Panc1 (cell line): ENCODE results near the gene ADAD1.

Source experiments
- TF ChIP-seq, protein P1 (sequence below): fragments of 450-650 bp; IDR thresholded peaks from 2 replicates; pipeline ENCODE4 v1.5.1; 2017; ENCODE audit warnings: mild to moderate bottlenecking
- TF ChIP-seq, protein P2 (sequence below), 2 experiments: IDR thresholded peaks; 2 replicates each; pipeline ENCODE4 v1.6.1; 2011 to 2012; ENCODE audit warnings: low read depth in 2 of 2, control low read depth in 1 of 2, low read length in 1 of 2, mild to moderate bottlenecking in 1 of 2, moderate library complexity in 1 of 2; ENCODE audit not compliant: insufficient read depth in 1 of 2

DNA sequence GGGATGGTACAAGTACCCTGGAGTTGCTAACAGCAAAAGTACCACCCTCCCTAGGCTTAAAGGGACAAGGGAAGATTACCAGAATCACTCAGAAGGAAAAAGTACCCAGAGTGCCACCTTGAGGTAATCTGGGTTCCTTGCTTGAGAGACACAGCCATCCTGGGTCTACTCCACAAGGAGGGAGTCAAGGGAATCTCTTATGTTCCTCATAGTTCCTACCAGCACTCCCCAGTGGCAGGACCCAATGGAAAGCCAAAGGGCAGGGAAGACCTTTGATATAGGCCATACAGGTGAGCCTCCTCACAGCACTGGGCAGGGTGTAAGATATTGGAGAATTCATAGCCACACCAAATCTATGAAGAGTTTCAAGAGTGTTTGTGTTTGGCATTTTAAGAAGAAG, 72.0 kb downstream of the ADAD1 start:
- TF ChIP-seq, protein P1, sequence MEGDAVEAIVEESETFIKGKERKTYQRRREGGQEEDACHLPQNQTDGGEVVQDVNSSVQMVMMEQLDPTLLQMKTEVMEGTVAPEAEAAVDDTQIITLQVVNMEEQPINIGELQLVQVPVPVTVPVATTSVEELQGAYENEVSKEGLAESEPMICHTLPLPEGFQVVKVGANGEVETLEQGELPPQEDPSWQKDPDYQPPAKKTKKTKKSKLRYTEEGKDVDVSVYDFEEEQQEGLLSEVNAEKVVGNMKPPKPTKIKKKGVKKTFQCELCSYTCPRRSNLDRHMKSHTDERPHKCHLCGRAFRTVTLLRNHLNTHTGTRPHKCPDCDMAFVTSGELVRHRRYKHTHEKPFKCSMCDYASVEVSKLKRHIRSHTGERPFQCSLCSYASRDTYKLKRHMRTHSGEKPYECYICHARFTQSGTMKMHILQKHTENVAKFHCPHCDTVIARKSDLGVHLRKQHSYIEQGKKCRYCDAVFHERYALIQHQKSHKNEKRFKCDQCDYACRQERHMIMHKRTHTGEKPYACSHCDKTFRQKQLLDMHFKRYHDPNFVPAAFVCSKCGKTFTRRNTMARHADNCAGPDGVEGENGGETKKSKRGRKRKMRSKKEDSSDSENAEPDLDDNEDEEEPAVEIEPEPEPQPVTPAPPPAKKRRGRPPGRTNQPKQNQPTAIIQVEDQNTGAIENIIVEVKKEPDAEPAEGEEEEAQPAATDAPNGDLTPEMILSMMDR: peak; percentile 42
- TF ChIP-seq, protein P2, sequence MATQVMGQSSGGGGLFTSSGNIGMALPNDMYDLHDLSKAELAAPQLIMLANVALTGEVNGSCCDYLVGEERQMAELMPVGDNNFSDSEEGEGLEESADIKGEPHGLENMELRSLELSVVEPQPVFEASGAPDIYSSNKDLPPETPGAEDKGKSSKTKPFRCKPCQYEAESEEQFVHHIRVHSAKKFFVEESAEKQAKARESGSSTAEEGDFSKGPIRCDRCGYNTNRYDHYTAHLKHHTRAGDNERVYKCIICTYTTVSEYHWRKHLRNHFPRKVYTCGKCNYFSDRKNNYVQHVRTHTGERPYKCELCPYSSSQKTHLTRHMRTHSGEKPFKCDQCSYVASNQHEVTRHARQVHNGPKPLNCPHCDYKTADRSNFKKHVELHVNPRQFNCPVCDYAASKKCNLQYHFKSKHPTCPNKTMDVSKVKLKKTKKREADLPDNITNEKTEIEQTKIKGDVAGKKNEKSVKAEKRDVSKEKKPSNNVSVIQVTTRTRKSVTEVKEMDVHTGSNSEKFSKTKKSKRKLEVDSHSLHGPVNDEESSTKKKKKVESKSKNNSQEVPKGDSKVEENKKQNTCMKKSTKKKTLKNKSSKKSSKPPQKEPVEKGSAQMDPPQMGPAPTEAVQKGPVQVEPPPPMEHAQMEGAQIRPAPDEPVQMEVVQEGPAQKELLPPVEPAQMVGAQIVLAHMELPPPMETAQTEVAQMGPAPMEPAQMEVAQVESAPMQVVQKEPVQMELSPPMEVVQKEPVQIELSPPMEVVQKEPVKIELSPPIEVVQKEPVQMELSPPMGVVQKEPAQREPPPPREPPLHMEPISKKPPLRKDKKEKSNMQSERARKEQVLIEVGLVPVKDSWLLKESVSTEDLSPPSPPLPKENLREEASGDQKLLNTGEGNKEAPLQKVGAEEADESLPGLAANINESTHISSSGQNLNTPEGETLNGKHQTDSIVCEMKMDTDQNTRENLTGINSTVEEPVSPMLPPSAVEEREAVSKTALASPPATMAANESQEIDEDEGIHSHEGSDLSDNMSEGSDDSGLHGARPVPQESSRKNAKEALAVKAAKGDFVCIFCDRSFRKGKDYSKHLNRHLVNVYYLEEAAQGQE (IDR thresholded peaks at IDR 0.05; ENCODE audit: insufficient read depth in 1 of 2, low read depth in 2 of 2, low read length in 1 of 2): no peak
